GM18861 (cell line): Measurements from ENCODE around the gene ASXL1.
"Not testable (repeated sequence)": the region's sequence is repeated elsewhere in the genome, so short reads cannot be mapped to it uniquely, and the experiment has no call there.

ENCODE experiments used
- ATAC-seq: cut with Tn5 transposase; IDR thresholded peaks from one replicate; pipeline ENCODE4 v1.9.1; 2021; ENCODE audit not compliant: unreplicated experiment

ASXL1 gene

DNA sequence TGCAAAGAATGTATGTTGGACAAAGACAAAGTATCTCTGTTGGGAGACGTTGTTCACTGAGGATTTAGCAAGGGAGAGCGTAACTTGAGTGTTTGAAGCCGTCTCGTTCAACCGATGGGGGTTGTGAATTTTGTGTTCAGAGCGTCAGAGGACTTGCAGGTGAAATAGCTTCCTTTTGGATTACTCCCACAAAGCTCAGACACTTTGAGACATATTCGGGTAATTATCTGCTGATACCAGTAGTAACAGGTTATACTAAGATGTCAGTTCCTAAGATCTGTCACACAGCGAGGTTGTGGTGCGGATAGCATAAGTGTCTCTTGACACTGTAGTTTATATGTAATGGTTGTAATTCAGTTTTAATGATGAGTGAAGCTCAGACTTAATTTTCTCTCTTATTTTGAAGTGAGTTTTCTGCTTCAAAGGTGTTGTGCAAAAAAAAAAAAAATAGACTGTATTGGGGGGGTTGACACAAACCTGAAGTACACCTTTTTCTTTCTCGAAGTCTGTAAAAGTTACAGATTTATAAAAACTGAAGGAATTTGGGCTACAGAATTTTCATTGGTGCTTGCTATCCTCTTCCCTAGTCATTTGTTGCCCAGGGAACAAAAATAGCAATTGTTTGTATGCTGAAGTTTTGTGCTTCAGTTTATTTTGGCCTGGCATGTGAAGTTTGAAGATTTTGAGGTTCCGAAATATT is 1.7 kb downstream of the ASXL1 start:
- ATAC-seq, result no peak

- no peak for ATAC-seq
Observed at GRCh38 chr20:32360333-32360634, 2.2 kb downstream of the ASXL1 start.

DNA sequence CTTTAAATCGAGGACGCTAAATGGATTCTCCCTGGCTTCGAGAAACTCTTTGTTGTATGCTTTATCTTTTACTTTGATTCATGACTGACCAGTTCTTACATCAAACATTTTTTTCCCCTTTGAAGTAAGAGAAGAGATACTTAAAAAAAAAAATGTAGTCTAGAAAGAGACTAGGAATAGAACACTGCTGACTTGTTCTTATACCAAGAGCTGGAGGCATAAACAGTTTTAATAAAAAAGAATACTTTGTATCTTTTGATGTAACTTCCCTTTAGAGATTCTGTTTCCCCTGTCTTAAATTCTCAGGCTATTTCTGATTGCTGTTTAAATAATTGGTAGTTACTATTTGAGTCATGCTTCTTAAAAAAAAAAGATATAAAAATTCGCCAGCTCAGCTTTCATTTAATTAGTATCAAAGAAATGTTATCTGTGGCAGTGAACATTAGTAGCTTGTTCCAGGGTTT is 4.8 kb downstream of the ASXL1 start:
- ATAC-seq, result no peak

DNA sequence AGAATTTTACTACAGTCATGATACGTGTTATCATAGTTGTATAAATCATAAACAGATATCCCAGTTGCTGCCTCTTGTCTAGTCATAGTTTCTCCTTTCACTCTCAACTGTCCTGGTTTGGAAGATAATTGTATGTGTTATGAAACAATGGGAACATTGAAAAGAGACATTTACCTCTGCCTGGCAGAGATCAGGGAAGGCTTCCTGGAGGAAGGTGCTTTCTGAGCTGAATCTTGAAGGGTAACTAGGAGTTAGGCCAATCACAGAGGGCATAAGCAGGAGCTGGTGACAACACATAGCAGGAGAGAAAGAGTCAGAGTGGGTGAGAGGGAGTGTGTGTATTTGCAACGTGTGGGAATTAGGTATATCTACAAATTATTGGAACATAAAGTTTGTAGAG is 5.4 kb downstream of the ASXL1 start:
- no peak for ATAC-seq

GRCh38 chr20:32364554-32365208 is 6.5 kb downstream of the ASXL1 start:
- no peak for ATAC-seq

- no peak for ATAC-seq
Observed at GRCh38 chr20:32365564-32365963, 7.4 kb downstream of the ASXL1 start.

DNA sequence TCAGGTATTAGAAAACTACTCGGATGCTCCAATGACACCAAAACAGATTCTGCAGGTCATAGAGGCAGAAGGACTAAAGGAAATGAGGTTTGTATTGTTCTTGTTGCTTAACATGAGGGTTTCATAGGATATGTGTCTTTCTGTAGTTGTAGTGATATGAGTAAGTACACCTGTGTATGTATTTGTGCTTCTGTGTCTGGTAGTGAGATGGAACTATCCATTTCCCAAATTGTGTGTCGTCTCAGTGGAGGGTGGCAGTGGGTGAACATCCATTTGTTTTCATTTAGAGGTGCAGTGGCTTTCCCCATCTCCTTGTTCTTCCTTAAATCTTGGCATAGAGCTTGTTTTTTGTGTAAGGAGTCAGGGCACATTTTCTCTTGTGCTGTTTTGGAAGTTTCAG is 8.2 kb downstream of the ASXL1 start:
- no peak for ATAC-seq

DNA sequence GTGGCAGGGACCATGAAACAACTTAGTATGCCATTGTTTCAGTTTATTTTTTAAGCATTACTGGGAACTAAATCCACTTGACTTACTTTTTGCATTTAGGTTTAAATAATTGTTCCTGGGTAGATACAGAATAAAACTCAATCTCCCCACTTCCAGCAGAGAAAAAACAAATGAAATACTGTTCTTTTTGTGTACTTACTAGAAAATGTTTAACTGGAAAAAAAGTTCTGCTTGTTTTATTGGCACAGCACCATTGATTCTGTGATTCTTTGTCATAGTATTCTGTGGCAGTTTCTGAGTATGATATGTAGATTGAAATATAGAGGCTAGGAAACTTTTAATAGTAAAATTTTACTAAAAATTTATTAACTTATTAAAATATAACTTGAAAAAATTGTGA is 10.2 kb downstream of the ASXL1 start:
- no peak for ATAC-seq

GRCh38 chr20:32368925-32369324 is 10.8 kb downstream of the ASXL1 start:
- no peak for ATAC-seq

GRCh38 chr20:32370897-32371296 is 12.8 kb downstream of the ASXL1 start:
- ATAC-seq, result no peak

GRCh38 chr20:32378461-32378860 is 20.3 kb downstream of the ASXL1 start:
- no peak for ATAC-seq

DNA sequence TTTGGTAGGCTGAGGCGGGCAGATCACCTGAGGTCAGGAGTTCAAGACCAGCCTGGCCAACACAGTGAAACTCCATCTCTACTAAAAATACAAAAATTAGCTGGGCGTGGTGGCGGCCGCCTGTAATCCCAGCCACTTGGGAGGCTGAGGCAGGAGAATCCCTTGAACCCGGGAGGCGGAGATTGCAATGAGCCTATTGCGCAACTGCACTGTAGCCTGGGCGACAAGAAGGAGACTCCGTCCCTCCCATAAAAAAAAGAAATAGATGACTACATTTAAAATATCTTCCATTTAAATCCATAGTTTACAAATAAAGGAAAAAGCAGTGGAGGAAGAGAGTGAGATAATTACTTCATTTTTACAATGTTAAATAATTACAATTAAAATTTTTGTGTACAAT is 21.9 kb downstream of the ASXL1 start:
- ATAC-seq, result not testable (repeated sequence)

DNA sequence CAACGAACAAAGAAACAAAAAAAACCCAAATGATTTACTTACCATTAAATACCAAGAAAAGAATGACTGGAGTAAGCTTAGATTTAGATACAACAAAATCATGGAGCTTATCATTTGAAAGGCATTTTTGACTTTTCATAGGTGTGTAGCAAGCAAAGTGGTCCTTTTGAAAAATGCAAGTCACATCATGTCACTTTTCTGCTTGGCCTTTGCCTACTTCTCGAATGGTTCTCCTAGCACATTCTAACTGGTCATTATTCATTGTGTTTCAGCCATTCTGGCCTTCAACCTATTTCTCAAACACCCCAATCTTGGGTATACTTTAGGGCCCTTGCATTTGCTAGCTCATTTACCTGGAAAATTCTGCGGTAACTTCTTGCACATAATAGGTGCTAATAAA is 22.6 kb downstream of the ASXL1 start:
- ATAC-seq, result no peak

GRCh38 chr20:32382102-32382950 is 24.2 kb downstream of the ASXL1 start:
- ATAC-seq, result no peak

GRCh38 chr20:32383441-32383840 is 25.3 kb downstream of the ASXL1 start:
- not testable (repeated sequence) for ATAC-seq

DNA sequence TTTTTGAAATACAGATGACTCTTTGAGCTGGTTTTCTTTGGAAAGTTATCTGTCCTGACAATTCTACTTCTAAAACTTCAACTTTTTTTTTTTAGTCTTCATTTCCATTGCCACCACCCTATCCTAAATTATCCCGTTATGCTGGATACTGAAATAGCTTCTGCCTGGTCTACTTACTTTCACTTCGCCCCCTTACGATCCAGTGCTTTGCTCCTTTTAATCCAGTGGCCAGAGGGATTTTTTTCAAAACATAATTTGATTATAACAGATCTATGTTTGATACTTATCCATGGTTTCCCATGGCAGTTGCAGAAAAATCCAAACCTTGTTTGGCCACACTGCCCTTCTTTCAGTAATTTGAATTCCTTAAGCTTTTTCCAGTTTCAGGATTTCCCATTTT is 27.4 kb downstream of the ASXL1 start:
- ATAC-seq, result no peak

DNA sequence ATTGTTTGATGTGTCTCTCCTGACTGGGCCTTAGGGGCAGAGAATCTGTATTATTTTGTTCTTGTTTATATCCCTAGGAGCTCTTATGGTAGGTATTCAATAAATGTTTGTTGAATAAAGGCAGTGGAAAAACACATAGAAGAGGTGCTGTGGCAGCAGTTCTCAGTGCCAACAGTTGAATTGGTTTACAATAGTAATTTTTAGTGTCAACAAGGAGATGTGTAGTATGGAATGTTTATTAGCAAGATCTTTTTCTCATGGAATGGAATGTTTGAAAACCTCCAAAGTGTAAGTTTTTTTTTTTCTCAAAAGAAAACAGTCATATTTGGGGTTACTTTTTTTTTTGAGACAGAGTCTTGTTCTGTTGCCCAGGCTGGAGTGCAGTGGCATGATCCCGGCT is 28.0 kb downstream of the ASXL1 start:
- ATAC-seq, result no peak

DNA sequence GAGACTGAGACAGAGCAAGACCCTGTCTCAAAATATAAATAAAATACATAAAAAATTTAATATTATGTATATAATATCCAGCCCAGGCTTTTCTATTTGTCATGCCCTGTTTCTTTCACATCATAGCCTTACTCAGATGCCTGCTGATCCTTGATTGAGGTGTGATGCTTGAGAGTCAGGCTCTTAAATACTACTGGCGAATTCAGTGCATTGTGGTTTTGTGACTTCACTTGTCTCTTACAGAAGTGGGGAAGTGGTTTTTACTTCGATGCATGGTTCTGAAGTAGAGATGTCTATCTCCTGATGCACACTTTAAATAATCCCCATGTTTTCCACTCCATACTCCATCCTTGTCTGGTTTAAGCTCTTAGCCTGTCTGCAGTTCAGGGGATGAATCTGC is 29.1 kb downstream of the ASXL1 start:
- no peak for ATAC-seq

DNA sequence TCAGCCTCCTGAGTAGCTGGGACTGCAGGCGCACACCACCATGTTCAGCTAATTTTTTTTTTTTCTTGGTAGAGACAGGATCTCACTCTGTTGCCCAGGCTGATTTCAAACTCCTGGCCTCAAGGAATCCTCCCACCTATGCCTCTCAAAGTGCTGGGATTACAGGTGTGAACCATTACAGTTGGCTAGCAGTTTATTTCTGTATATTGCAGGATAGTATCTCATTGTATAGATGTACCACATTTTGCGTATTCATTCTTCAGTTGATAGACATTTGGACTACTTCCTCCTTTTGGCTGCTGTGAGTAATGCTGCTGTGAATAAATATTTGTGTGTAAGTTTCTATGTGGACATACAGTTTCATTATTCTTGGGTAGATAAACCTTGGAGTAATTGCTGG is 32.9 kb downstream of the ASXL1 start:
- no peak for ATAC-seq

DNA sequence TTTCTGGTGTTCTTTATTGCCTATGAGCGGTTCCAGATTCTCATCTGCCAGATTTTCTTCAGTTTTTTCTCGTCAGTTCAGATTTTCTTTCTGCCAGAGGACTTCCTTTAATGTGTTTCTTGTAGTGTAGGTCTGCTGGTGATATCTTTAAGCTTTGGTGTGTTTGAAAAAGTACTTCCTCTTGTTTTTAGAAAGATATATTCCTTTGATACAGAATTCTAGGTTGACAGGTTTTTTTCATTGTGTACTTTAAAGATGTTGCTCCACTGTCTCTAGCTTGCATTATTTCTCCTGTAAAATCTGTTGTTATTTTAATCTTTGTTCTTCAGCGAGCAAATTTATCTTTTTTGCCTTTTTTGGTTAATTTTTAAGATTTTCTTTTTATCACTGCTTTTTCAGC is 36.9 kb downstream of the ASXL1 start:
- no peak for ATAC-seq

DNA sequence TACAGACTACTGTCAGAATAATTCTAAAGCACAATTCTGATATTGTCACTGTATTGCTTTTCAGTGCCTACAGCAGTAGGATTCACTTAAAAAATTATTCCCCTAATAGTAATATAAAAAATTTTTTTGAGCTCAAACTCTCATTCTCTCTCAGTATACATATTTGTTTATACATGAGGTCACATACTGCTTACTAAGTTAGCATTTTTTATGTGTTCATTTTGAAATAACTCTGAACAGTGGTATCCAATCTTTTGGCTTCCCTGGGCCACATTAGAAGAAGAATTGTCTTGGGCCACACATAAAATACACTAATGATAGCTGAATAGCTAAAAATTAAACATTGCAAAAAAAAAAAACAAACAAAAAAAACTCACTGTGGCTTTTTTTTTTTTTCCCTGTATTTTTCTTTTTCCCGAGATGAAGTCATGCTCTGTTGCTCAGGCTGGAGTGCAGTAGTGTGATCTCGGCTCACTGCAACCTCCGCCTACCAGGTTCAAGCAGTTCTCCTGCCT is 38.6 kb downstream of the ASXL1 start:
- ATAC-seq, result no peak

DNA sequence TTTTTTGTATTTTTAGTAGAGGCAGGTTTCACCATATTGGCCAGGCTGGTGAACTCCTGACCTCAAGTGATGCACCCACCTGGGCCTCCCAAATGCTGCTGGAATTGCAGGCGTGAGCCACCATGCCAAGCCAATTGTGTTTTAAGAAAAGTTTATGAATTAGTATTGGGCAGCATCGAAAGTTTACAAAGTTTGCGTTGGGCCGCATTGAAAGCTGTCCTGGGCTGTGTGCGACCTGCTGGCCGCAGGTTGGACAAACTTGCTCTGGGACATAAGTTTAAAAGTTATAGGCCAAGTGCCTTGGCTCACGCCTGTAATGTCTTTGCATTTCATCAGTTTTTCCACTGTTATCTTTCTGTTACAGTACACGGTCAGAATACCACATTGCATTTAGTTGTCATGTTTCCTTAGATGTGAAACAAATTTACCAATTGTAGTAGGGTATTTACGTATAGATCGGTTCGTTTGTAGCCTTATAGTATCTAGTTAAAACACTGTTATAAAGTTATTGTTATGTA is 39.5 kb downstream of the ASXL1 start:
- no peak for ATAC-seq
